Kidney (tissue), 14 donors: ENCODE results near the gene ZNF70. TPM values are rescaled to one million over a fixed set of nuclear protein-coding genes. Genes with fewer than 3 reads are reported as not detected.

Experiments
- DNase-seq, 5 donors: peaks; one replicate each; pipeline ENCODE4 v3.0.0-alpha.2; 2013 to 2020
- FAIRE-seq: peaks from 2 replicates; lab custom pipeline; 2012; peaks lifted over from hg19 to GRCh38; lab: Jason Lieb, UNC
- H3K27ac ChIP-seq, 2 donors: one replicate each; pipeline ENCODE4 v1.7.0; 2013; ENCODE audit warnings: low read depth in 2 of 2, low read length in 2 of 2, inconsistent platforms in 1 of 2
- H3K27me3 ChIP-seq: one replicate; pipeline ENCODE4 v1.7.1; 2013; ENCODE audit warnings: low read length, inconsistent platforms; ENCODE audit not compliant: control insufficient read depth, insufficient read depth
- H3K36me3 ChIP-seq, 3 donors: one replicate each; pipeline versions ENCODE4 v1.7.0 to v1.7.1; 2013; ENCODE audit warnings: low read length in 3 of 3, control low read depth in 1 of 3, inconsistent platforms in 1 of 3; ENCODE audit not compliant: insufficient read depth in 3 of 3, control insufficient read depth in 2 of 3
- H3K4me1 ChIP-seq, 3 donors: one replicate each; pipeline versions ENCODE4 v1.7.0 to v1.7.1; 2013; ENCODE audit warnings: low read length in 3 of 3, inconsistent platforms in 1 of 3, low read depth in 1 of 3; ENCODE audit not compliant: control insufficient read depth in 2 of 3, insufficient read depth in 2 of 3
- H3K4me3 ChIP-seq, 3 donors: one replicate each; pipeline versions ENCODE4 v1.7.0 to v1.8.1; 2013; ENCODE audit warnings: low read length in 3 of 3, control low read depth in 1 of 3, inconsistent platforms in 1 of 3
- H3K9ac ChIP-seq, 3 donors: one replicate each; pipeline versions ENCODE4 v1.7.0 to v1.7.1; 2013; ENCODE audit warnings: low read length in 3 of 3, control low read depth in 1 of 3, inconsistent platforms in 1 of 3
- H3K9me3 ChIP-seq, 3 donors: one replicate each; pipeline versions ENCODE4 v1.7.0 to v1.7.1; 2013; ENCODE audit warnings: low read length in 3 of 3, control low read depth in 1 of 3, inconsistent platforms in 1 of 3; ENCODE audit not compliant: control insufficient read depth in 2 of 3, insufficient read depth in 1 of 3
- CTCF ChIP-seq: IDR thresholded peaks from 3 replicates; pipeline ENCODE4 v1.5.1; 2012; ENCODE audit warnings: mild to moderate bottlenecking, moderate library complexity, borderline replicate concordance; ENCODE audit not compliant: insufficient read depth; ENCODE audit errors: extremely low read depth
- intact Hi-C: fragments of 100-400 bp; cut with DNase I; formaldehyde crosslinking; loops from one replicate; pipeline ENCODE4 v1.11.1; 2022
- polyA plus RNA-seq: library from polyadenylated mRNA; stranded (reverse); fragments of 350-450 nt; fragmentation: Illumina TruSeq; extraction: RNeasy Lipid Tissue Mini Kit (QIAGEN cat#74804); gene quantifications from one replicate; pipeline ENCODE4 v1.2.3, GENCODE V29; 2014; ENCODE audit warnings: low read depth, low replicate concordance; ENCODE audit not compliant: insufficient read depth
- total RNA-seq: library from RNA; stranded (reverse); fragmentation: NEBNext Ultra II Directional; extraction: Animal tissue kit (Norgen Biotek cat#: 25700); gene quantifications from one replicate; pipeline ENCODE4 v1.2.1, GENCODE V29; 2021
- donor health status: control.
- donor health status: control.
- donor health status: control.
- donor health status: control.
- donor health status: control.
- donor health status: DM: yes; HTN: yes; CAD: no.
- donor health status: Normal renal cell carcinoma (clear cell type).

Gene ZNF70
- total and polyA plus RNA-seq, 2 donors from 2014 or later: 1.1 to 6.6 TPM

GRCh38 chr22:23690713-23691112 is 60.2 kb downstream of the ZNF70 start, which contains the start of gene RGL4:
RGL4 (plus strand) TSS chr22:23691013; CDS start chr22:23692031, 1,018 bp downstream.
- Histone ChIP-seq H3K36me3 (peaks cover 0 to 41% (median 30%) of the 10 kb centered on the region in 3 donors), H3K4me3 (no peak within 1 kb of the TSS), H3K27ac (no peak within 1 kb of the TSS), H3K9me3 (no peaks in the 10 kb centered on the region), H3K4me1 (no peaks in the 10 kb centered on the region), H3K9ac (no peak within 1 kb of the TSS), H3K27me3 (no peaks in the 10 kb centered on the region)
- DNase-seq (no peak), FAIRE-seq (no peak)
- intact Hi-C loops: no loop called here
- no peak for TF ChIP-seq CTCF

- no peak for TF ChIP-seq CTCF
- Histone ChIP-seq H3K27me3 (no peaks in the 10 kb centered on the region), H3K27ac (no peak overlapping the region), H3K4me1 (peaks cover 0 to 6% (median 0%) of the 10 kb centered on the region in 3 donors), H3K4me3 (no peak overlapping the region), H3K9ac (no peak overlapping the region), H3K9me3 (no peaks in the 10 kb centered on the region), H3K36me3 (peaks cover 0 to 31% (median 25%) of the 10 kb centered on the region in 3 donors)
- FAIRE-seq: no peak
- intact Hi-C loops: no loop called here
- DNase-seq: no peak
These were observed 61.5 kb downstream of the ZNF70 start for GRCh38 chr22:23689414-23689813.

Other genes with a start within 250 kb of the ZNF70 start
- gene IGLL1, start 170.8 kb downstream of the ZNF70 start, total RNA-seq: not detected
- not detected for gene IGLL1, start 170.8 kb downstream of the ZNF70 start, polyA plus RNA-seq
- 1.1 TPM for gene DRICH1, start 118.8 kb downstream of the ZNF70 start, total RNA-seq
- gene DRICH1, start 118.8 kb downstream of the ZNF70 start, polyA plus RNA-seq: 1.3 TPM
- 0.60 TPM for gene RGL4, start 60.1 kb downstream of the ZNF70 start, total RNA-seq
- 0.80 TPM for gene RGL4, start 60.1 kb downstream of the ZNF70 start, polyA plus RNA-seq
- gene VPREB3, start 3.3 kb upstream of the ZNF70 start, total RNA-seq: 1.0 TPM
- 1.3 TPM for gene VPREB3, start 3.3 kb upstream of the ZNF70 start, polyA plus RNA-seq
- not detected for gene C22orf15, start 11.9 kb upstream of the ZNF70 start, total RNA-seq
- gene C22orf15, start 11.9 kb upstream of the ZNF70 start, polyA plus RNA-seq: not detected
- gene CHCHD10, start 16.9 kb upstream of the ZNF70 start, total RNA-seq: 190 TPM
- 1,445 TPM for gene CHCHD10, start 16.9 kb upstream of the ZNF70 start, polyA plus RNA-seq
- 4.4 TPM for gene MMP11, start 21.7 kb upstream of the ZNF70 start, total RNA-seq
- 2.7 TPM for gene MMP11, start 21.7 kb upstream of the ZNF70 start, polyA plus RNA-seq
- 79.0 TPM for gene SMARCB1, start 35.9 kb upstream of the ZNF70 start, total RNA-seq
- 68.7 TPM for gene SMARCB1, start 35.9 kb upstream of the ZNF70 start, polyA plus RNA-seq
- 24.7 TPM for gene DERL3, start 87.9 kb upstream of the ZNF70 start, total RNA-seq
- gene DERL3, start 87.9 kb upstream of the ZNF70 start, polyA plus RNA-seq: 3.1 TPM
- 28.9 TPM for gene SLC2A11, start 106.8 kb upstream of the ZNF70 start, total RNA-seq
- 23.7 TPM for gene SLC2A11, start 106.8 kb upstream of the ZNF70 start, polyA plus RNA-seq
- gene MIF, start 143.3 kb upstream of the ZNF70 start, total RNA-seq: 505 TPM
- gene MIF, start 143.3 kb upstream of the ZNF70 start, polyA plus RNA-seq: 1,211 TPM
- gene GSTT2B, start 210.1 kb upstream of the ZNF70 start, total RNA-seq: 10.8 TPM
- 20.6 TPM for gene GSTT2B, start 210.1 kb upstream of the ZNF70 start, polyA plus RNA-seq
- gene DDTL, start 215.8 kb upstream of the ZNF70 start, total RNA-seq: 5.6 TPM
- gene DDTL, start 215.8 kb upstream of the ZNF70 start, polyA plus RNA-seq: 6.9 TPM
- gene DDT, start 223.3 kb upstream of the ZNF70 start, total RNA-seq: 97.4 TPM
- 448 TPM for gene DDT, start 223.3 kb upstream of the ZNF70 start, polyA plus RNA-seq
- 2.4 TPM for gene GSTT2, start 229.0 kb upstream of the ZNF70 start, total RNA-seq
- 1.3 TPM for gene GSTT2, start 229.0 kb upstream of the ZNF70 start, polyA plus RNA-seq